Activated naive CD4-positive, alpha-beta T cell treated with anti-CD3 and anti-CD28 coated beads for 36 hours (primary cell): ENCODE data around the gene ARHGEF4. TPM values are rescaled to one million over a fixed set of nuclear protein-coding genes. Genes with fewer than 3 reads are reported as not detected.
"Not testable (repeated sequence)": the region's sequence is repeated elsewhere in the genome, so short reads cannot be mapped to it uniquely, and the experiment has no call there.

ENCODE experiments used
- CTCF ChIA-PET: fragments of 350-600 bp; sonication (Branson Sonifier 250); formaldehyde crosslinking; loops from one replicate; lab custom pipeline; 2021; ENCODE audit warnings: antibody characterized with exemption; lab: Charles Lee
- DNase-seq: peaks from one replicate; pipeline ENCODE4 v3.0.0-alpha.2; 2020
- H3K27ac Mint-ChIP-seq: one replicate; pipeline ENCODE4 v1.8.0; 2021; ENCODE audit warnings: mild to moderate bottlenecking, mixed read lengths
- H3K27me3 Mint-ChIP-seq: one replicate; pipeline ENCODE4 v1.8.0; 2021; ENCODE audit warnings: low read depth, mixed read lengths
- H3K36me3 Mint-ChIP-seq: one replicate; pipeline ENCODE4 v1.8.0; 2021; ENCODE audit warnings: low read depth, mixed read lengths
- H3K4me1 Mint-ChIP-seq: one replicate; pipeline ENCODE4 v1.8.0; 2021; ENCODE audit warnings: low read depth, mixed read lengths
- H3K4me3 Mint-ChIP-seq: one replicate; pipeline ENCODE4 v1.8.0; 2021; ENCODE audit warnings: mild to moderate bottlenecking, moderate library complexity, mixed read lengths
- H3K9me3 Mint-ChIP-seq: one replicate; pipeline ENCODE4 v1.8.0; 2021; ENCODE audit warnings: mixed read lengths
- intact Hi-C: fragments of 100-400 bp; cut with micrococcal nuclease; formaldehyde crosslinking; loops from one replicate; pipeline ENCODE4 v1.15.1; 2023
- total RNA-seq, 2 experiments: library from RNA; stranded (reverse); gene quantifications; one replicate each; pipeline ENCODE4 v1.2.3, GENCODE V29; 2021

ARHGEF4 gene
- total RNA-seq, 2 experiments from 2014 or later = 2.6 to 3.3 TPM

- Mint-ChIP-seq H3K27me3 (no peaks in the 10 kb centered on the region), H3K27ac (no peak overlapping the region), H3K9me3 (no peaks in the 10 kb centered on the region), H3K4me1 (no peaks in the 10 kb centered on the region), H3K36me3 (no peaks in the 10 kb centered on the region), H3K4me3 (no peak overlapping the region)
- intact Hi-C loops = loop anchor here (2.0 kb wide), 1 partner anchor 19 kb away; no protein-coding TSS in a partner anchor
- no peak for DNase-seq
- CTCF ChIA-PET = no interaction called here
These were observed 145.0 kb downstream of the ARHGEF4 start for GRCh38 chr2:130981667-130982066.

- Mint-ChIP-seq H3K4me3 (no peak overlapping the region), H3K27me3 (no peaks in the 10 kb centered on the region), H3K4me1 (no peaks in the 10 kb centered on the region), H3K36me3 (no peaks in the 10 kb centered on the region), H3K27ac (no peak overlapping the region), H3K9me3 (no peaks in the 10 kb centered on the region)
- CTCF ChIA-PET = no interaction called here
- no peak for DNase-seq
- intact Hi-C loops = no loop called here
These were observed 148.6 kb downstream of the ARHGEF4 start for GRCh38 chr2:130985206-130985780.

GRCh38 chr2:130985831-130986649 lies 149.3 kb downstream of the ARHGEF4 start:
- no peaks in the 10 kb centered on the region for H3K36me3 Mint-ChIP-seq
- H3K4me3 Mint-ChIP-seq = no peak overlapping the region
- H3K27me3 Mint-ChIP-seq = no peaks in the 10 kb centered on the region
- no peaks in the 10 kb centered on the region for H3K4me1 Mint-ChIP-seq
- CTCF ChIA-PET = no interaction called here
- no peak for DNase-seq
- no peak overlapping the region for H3K27ac Mint-ChIP-seq
- no peaks in the 10 kb centered on the region for H3K9me3 Mint-ChIP-seq
- intact Hi-C loops = no loop called here

- Mint-ChIP-seq H3K27me3 (no peaks in the 10 kb centered on the region), H3K4me3 (no peak overlapping the region), H3K4me1 (no peaks in the 10 kb centered on the region), H3K27ac (no peak overlapping the region), H3K36me3 (no peaks in the 10 kb centered on the region), H3K9me3 (no peaks in the 10 kb centered on the region)
- intact Hi-C loops = no loop called here
- CTCF ChIA-PET = no interaction called here
- DNase-seq = no peak
These were observed 150.3 kb downstream of the ARHGEF4 start for GRCh38 chr2:130986890-130987493.

GRCh38 chr2:130987519-130988425 lies 151.1 kb downstream of the ARHGEF4 start:
- Mint-ChIP-seq H3K27ac (no peak overlapping the region), H3K9me3 (no peaks in the 10 kb centered on the region), H3K4me1 (no peaks in the 10 kb centered on the region), H3K27me3 (no peaks in the 10 kb centered on the region), H3K4me3 (no peak overlapping the region), H3K36me3 (no peaks in the 10 kb centered on the region)
- intact Hi-C loops = no loop called here
- no peak for DNase-seq
- CTCF ChIA-PET = no interaction called here

GRCh38 chr2:130991446-130991845 lies 154.7 kb downstream of the ARHGEF4 start:
- H3K27ac Mint-ChIP-seq, intact Hi-C loops, H3K36me3 Mint-ChIP-seq, H3K9me3 Mint-ChIP-seq, H3K4me3 Mint-ChIP-seq, H3K27me3 Mint-ChIP-seq, CTCF ChIA-PET, H3K4me1 Mint-ChIP-seq, DNase-seq: not testable (repeated sequence)

- H3K27me3 Mint-ChIP-seq, DNase-seq, H3K9me3 Mint-ChIP-seq, H3K27ac Mint-ChIP-seq, CTCF ChIA-PET, H3K4me3 Mint-ChIP-seq, intact Hi-C loops, H3K36me3 Mint-ChIP-seq, H3K4me1 Mint-ChIP-seq: not testable (repeated sequence)
These were observed 155.3 kb downstream of the ARHGEF4 start for GRCh38 chr2:130992003-130992402.

GRCh38 chr2:130996691-130997090 lies 160.0 kb downstream of the ARHGEF4 start:
- DNase-seq = no peak
- intact Hi-C loops = no loop called here
- Mint-ChIP-seq H3K27ac (no peak overlapping the region), H3K36me3 (no peaks in the 10 kb centered on the region), H3K9me3 (no peaks in the 10 kb centered on the region), H3K27me3 (peaks cover 12% of the 10 kb centered on the region), H3K4me3 (no peak overlapping the region), H3K4me1 (no peaks in the 10 kb centered on the region)
- CTCF ChIA-PET = no interaction called here

GRCh38 chr2:130997198-130997597 lies 160.5 kb downstream of the ARHGEF4 start:
- CTCF ChIA-PET = no interaction called here
- no peak overlapping the region for H3K27ac Mint-ChIP-seq
- H3K36me3 Mint-ChIP-seq = no peaks in the 10 kb centered on the region
- H3K4me1 Mint-ChIP-seq = no peaks in the 10 kb centered on the region
- peaks cover 15% of the 10 kb centered on the region for H3K27me3 Mint-ChIP-seq
- H3K9me3 Mint-ChIP-seq = no peaks in the 10 kb centered on the region
- no peak for DNase-seq
- H3K4me3 Mint-ChIP-seq = no peak overlapping the region
- intact Hi-C loops = no loop called here

- Mint-ChIP-seq H3K27me3 (peaks cover 15% of the 10 kb centered on the region), H3K27ac (no peak overlapping the region), H3K36me3 (no peaks in the 10 kb centered on the region), H3K4me3 (no peak overlapping the region), H3K4me1 (no peaks in the 10 kb centered on the region), H3K9me3 (no peaks in the 10 kb centered on the region)
- no peak for DNase-seq
- intact Hi-C loops = no loop called here
- CTCF ChIA-PET = interaction anchor here (0.6 kb wide), 2 partner anchors 61 to 72 kb away, joined by 3 read pairs; no protein-coding TSS in a partner anchor
These were observed 161.8 kb downstream of the ARHGEF4 start for GRCh38 chr2:130998561-130998960.

GRCh38 chr2:131004446-131005209 lies 167.9 kb downstream of the ARHGEF4 start:
- intact Hi-C loops = no loop called here
- Mint-ChIP-seq H3K27ac (no peak overlapping the region), H3K4me3 (no peak overlapping the region), H3K4me1 (no peaks in the 10 kb centered on the region), H3K36me3 (no peaks in the 10 kb centered on the region), H3K9me3 (peaks cover 1% of the 10 kb centered on the region), H3K27me3 (peaks cover 13% of the 10 kb centered on the region)
- DNase-seq = no peak
- CTCF ChIA-PET = no interaction called here
